Measurements from ENCODE around the gene AMBP. TPM values are rescaled to one million over a fixed set of nuclear protein-coding genes. Genes with fewer than 3 reads are reported as not detected.
A peak's percentile ranks its signal among the peaks of the same experiment; 100 is the strongest.

Gene AMBP
- total RNA-seq, 1 donor from 2014 or later = not detected

DNA sequence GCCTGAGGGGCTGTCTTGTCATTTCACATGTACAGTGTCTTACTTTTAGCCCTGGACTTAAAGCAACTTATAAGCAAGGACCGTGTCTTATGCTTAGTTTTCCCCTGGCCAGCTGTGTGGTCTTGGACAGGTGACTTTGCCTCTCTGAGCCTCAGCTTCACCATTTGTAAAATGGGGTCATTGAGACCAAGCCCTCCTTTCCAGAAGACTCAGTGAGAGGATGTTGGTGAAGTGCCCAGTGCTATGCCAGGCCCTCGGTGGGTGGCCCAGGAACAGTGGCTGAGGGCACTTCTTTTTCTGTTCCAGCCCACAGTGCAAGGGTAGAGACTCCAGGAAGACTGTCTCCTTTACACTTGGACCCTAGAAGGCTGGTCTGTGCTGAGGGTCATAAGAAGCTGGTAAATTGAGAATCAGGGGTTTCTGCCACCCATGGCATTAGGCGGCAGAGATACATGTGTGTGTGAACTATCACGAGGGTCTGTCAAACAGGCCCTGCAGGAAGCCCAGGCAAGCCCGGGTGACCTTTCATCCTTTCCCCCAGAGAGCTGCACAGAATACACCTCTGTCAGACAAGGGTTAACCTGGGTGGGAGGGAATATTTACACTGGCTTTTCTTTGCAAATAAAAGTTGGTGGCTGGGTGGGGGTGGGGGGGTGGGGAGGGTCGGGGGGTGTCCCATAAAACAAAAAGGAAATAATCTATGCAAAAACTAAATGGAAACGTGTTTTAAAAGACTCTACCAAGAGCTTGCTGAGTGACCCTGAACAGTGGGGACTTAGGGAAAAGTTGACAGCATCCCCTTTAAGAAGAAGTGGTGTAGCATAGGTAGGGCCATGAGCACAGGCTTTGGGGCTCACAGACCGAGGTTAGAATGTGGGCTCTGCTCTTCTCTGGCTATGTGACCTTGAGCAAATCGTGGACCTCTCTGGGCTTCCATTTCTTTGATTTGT is 41.4 kb upstream of the AMBP start:
- no peak for DNase-seq (ENCODE audit: low read depth)
- peaks cover 25% of the 10 kb centered on the region for H3K27me3 ChIP-seq (ENCODE audit: control insufficient read depth, insufficient read depth, low read length)
- no peak for FAIRE-seq

DNA sequence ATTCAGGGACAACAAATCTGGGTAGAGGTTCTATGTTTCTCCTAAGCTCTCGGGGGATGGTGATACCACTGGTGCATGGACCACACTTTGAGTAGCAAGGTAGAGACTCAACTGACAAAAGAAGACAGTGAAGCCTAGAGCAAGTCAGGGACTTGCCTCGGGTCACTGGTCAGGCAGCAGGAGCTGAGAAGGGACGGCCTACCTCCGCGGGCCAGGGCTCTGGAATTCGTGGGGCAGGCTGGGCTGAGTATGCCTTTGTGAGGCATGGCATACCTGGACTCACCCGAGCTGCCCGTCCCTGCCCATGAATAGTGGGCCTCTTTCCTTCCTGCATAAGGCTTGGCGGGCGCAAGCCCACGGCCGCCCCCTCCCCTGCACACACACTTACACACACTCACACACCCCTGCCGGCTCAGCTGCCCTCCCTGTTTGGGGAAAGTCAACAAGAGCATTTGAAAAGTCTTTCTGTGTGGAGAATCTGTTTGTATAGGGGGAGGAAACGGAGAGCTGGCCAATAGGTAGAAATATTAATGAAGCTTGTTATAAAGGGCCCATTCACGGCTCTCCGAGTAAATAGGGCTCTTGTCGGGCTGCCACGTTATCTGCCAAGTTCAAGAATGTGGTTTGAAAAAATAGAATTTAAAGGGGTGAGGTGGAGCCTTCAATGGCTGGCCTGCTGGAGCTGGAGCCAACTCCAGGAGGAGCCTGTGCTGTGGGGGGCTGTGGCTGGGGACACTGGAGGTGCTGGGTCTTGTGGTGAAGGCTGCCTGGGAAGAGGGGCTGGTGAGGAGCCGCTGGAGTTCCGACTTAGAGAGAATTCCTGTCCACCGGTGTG is 40.1 kb upstream of the AMBP start:
- no peak for DNase-seq (ENCODE audit: low read depth)
- TF ChIP-seq, protein P1, sequence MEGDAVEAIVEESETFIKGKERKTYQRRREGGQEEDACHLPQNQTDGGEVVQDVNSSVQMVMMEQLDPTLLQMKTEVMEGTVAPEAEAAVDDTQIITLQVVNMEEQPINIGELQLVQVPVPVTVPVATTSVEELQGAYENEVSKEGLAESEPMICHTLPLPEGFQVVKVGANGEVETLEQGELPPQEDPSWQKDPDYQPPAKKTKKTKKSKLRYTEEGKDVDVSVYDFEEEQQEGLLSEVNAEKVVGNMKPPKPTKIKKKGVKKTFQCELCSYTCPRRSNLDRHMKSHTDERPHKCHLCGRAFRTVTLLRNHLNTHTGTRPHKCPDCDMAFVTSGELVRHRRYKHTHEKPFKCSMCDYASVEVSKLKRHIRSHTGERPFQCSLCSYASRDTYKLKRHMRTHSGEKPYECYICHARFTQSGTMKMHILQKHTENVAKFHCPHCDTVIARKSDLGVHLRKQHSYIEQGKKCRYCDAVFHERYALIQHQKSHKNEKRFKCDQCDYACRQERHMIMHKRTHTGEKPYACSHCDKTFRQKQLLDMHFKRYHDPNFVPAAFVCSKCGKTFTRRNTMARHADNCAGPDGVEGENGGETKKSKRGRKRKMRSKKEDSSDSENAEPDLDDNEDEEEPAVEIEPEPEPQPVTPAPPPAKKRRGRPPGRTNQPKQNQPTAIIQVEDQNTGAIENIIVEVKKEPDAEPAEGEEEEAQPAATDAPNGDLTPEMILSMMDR (IDR thresholded peaks at IDR 0.05; ENCODE audit: insufficient read depth, low read length, severe bottlenecking) = no peak
- H3K27me3 ChIP-seq (ENCODE audit: control insufficient read depth, insufficient read depth, low read length) = peaks cover 27% of the 10 kb centered on the region
- H3K4me3 ChIP-seq (ENCODE audit: low read depth, low read length) = no peak overlapping the region
- FAIRE-seq = no peak
- H3K36me3 ChIP-seq (ENCODE audit: control insufficient read depth, insufficient read depth, low read length) = no peaks in the 10 kb centered on the region

More for the DNA sequence above, 41.4 kb upstream of the AMBP start:
- TF ChIP-seq, protein P1 (IDR thresholded peaks at IDR 0.05; ENCODE audit: insufficient read depth, low read length, severe bottlenecking) = no peak
- Histone ChIP-seq H3K36me3 (ENCODE audit: control insufficient read depth, insufficient read depth, low read length) (no peaks in the 10 kb centered on the region), H3K4me3 (ENCODE audit: low read depth, low read length) (no peak overlapping the region)

DNA sequence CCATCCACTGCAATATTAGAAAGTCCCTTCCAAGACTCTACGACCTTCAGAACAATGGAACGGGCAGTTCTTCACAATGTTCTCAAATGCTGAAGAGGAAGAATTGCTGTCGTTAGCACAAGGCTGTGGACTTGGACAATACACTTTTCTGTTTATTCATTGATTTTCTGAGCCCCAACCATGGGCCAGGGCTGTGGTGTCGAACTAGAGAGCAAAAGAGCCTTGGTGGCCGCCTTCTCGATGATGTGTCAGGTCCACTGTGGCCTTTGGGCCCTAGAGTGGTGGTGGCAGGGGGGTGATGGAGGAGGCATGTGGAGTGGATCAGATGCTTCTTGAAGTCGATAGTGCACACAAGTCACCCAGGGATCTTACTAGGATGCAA is 39.5 kb upstream of the AMBP start:
- TF ChIP-seq, protein P1 (IDR thresholded peaks at IDR 0.05; ENCODE audit: insufficient read depth, low read length, severe bottlenecking) = no peak
- DNase-seq (ENCODE audit: low read depth) = no peak
- Histone ChIP-seq H3K27me3 (ENCODE audit: control insufficient read depth, insufficient read depth, low read length) (peaks cover 29% of the 10 kb centered on the region), H3K36me3 (ENCODE audit: control insufficient read depth, insufficient read depth, low read length) (no peaks in the 10 kb centered on the region), H3K4me3 (ENCODE audit: low read depth, low read length) (no peak overlapping the region)
- FAIRE-seq = no peak

DNA sequence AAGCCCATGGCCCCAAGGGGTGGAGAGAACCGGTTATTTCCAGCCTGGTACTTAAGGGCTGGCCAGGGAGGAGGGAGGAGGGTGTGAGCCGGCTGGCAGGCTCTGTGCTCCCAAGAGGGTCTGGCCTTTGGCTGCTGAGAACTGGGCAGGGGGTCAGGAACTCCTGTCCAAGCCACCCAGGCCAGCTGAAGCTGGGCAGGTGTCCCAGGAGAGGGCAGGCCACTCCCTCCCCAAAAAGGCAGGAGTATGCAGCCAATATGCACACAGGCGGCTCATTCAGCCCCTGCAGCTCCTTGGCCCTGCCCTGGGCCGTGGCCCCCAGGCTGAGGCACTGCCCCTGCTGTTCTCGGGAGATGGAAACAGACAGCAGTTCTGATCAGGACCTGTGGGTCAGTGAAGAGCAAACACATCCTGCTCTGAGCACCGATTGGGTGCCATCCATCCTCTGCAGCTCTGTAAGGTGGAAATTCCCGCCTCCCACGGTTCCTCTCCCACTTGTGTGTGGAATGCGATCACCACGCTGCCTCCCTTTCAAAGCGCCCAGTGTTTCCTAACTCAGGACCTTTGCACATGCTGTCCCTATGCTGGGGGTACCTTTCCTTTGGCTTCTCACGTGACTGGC is 38.1 kb upstream of the AMBP start:
- DNase-seq (ENCODE audit: low read depth) (no peak), FAIRE-seq (no peak)
- Histone ChIP-seq H3K4me3 (ENCODE audit: low read depth, low read length) (no peak overlapping the region), H3K27me3 (ENCODE audit: control insufficient read depth, insufficient read depth, low read length) (peaks cover 29% of the 10 kb centered on the region), H3K36me3 (ENCODE audit: control insufficient read depth, insufficient read depth, low read length) (no peaks in the 10 kb centered on the region)
- TF ChIP-seq, protein P1 (IDR thresholded peaks at IDR 0.05; ENCODE audit: insufficient read depth, low read length, severe bottlenecking) = no peak

DNA sequence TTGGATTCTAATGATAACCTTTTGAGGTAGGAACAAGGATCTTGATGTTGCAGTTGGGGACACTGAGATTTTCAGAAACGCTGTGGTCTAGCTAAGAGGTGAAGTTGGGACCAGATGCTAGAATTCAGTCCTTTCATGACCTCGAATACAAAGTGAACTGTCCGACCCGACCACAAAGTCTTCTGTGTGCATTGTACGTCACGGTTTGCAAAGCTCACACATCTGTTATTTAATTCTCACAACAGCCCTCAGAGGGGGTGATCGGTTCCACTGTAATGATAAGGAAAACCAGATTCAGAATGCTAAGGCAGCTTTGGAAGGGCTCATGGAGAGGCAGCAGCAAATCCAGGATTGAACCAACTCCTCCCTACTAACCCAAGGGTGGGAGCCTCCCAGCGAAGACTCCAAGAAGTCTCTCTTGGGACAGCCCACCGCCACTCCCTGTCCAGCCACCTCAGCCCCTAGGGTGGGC is 37.6 kb upstream of the AMBP start:
- Histone ChIP-seq H3K36me3 (ENCODE audit: control insufficient read depth, insufficient read depth, low read length) (no peaks in the 10 kb centered on the region), H3K27me3 (ENCODE audit: control insufficient read depth, insufficient read depth, low read length) (peaks cover 27% of the 10 kb centered on the region), H3K4me3 (ENCODE audit: low read depth, low read length) (no peak overlapping the region)
- DNase-seq (ENCODE audit: low read depth) (no peak), FAIRE-seq (peak; percentile 68)
- TF ChIP-seq, protein P1 (IDR thresholded peaks at IDR 0.05; ENCODE audit: insufficient read depth, low read length, severe bottlenecking) = no peak
